Mesodermal cell (in vitro differentiated cells): ENCODE data around the gene MGMT. TPM values are rescaled to one million over a fixed set of nuclear protein-coding genes. Genes with fewer than 3 reads are reported as not detected.
A peak's percentile ranks its signal among the peaks of the same experiment; 100 is the strongest.
"Not testable (repeated sequence)": the region's sequence is repeated elsewhere in the genome, so short reads cannot be mapped to it uniquely, and the experiment has no call there.

Experiments used
- H3K27ac ChIP-seq: 2 replicates; pipeline ENCODE4 v1.7.0; 2013; ENCODE audit warnings: mild to moderate bottlenecking, low read depth, low read length, moderate library complexity; ENCODE audit not compliant: severe bottlenecking
- H3K36me3 ChIP-seq: 2 replicates; pipeline ENCODE4 v1.7.1; 2013; ENCODE audit warnings: mild to moderate bottlenecking, low read length, moderate library complexity; ENCODE audit not compliant: control insufficient read depth, insufficient read depth
- H3K4me1 ChIP-seq: one replicate; pipeline ENCODE4 v1.7.1; 2013; ENCODE audit warnings: mild to moderate bottlenecking, low read length; ENCODE audit not compliant: insufficient read depth, control insufficient read depth, poor library complexity, severe bottlenecking
- H3K4me3 ChIP-seq: 2 replicates; pipeline ENCODE4 v1.7.0; 2013; ENCODE audit warnings: low read length, control low read depth, mild to moderate bottlenecking; ENCODE audit not compliant: insufficient read depth, poor library complexity, severe bottlenecking; ENCODE audit errors: extremely low read depth
- H3K9me3 ChIP-seq: 2 replicates; pipeline ENCODE4 v1.7.1; 2013; ENCODE audit warnings: mild to moderate bottlenecking, low read length, moderate library complexity; ENCODE audit not compliant: control insufficient read depth
- WGBS, 2 experiments: methylation state at CpG; one replicate each; pipeline ENCODE4 v1.1.5; 2013; ENCODE audit warnings: missing lambda C conversion rate in 2 of 2; ENCODE audit not compliant: insufficient coverage in 2 of 2; 5-methylcytosine and 5-hydroxymethylcytosine counted together
- polyA plus RNA-seq, 2 experiments: library from polyadenylated mRNA; stranded (reverse); fragments of 50-300 nt; gene quantifications; one replicate each; pipeline ENCODE4 v1.2.3, GENCODE V29; 2013

MGMT gene
- 14.4 TPM for polyA plus RNA-seq (2013, experiment 1 of 2)
- polyA plus RNA-seq (2013, experiment 2 of 2) = 11.5 TPM

DNA sequence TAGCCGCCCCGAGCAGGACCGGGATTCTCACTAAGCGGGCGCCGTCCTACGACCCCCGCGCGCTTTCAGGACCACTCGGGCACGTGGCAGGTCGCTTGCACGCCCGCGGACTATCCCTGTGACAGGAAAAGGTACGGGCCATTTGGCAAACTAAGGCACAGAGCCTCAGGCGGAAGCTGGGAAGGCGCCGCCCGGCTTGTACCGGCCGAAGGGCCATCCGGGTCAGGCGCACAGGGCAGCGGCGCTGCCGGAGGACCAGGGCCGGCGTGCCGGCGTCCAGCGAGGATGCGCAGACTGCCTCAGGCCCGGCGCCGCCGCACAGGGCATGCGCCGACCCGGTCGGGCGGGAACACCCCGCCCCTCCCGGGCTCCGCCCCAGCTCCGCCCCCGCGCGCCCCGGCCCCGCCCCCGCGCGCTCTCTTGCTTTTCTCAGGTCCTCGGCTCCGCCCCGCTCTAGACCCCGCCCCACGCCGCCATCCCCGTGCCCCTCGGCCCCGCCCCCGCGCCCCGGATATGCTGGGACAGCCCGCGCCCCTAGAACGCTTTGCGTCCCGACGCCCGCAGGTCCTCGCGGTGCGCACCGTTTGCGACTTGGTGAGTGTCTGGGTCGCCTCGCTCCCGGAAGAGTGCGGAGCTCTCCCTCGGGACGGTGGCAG lies at the start of gene MGMT:
TSS of gene MGMT (plus strand) at position 539 of the 656 bp plus-strand sequence.
- no peaks in the 10 kb centered on the region for H3K36me3 ChIP-seq
- H3K9me3 ChIP-seq = no peaks in the 10 kb centered on the region
- H3K4me1 ChIP-seq = no peaks in the 10 kb centered on the region
- H3K27ac ChIP-seq = no peak within 1 kb of the TSS
- peak within 1 kb of the TSS; percentile 54 for H3K4me3 ChIP-seq
- 51% methylated on average over 55 to 65 of the region's 85 CpGs for WGBS, 2 experiments

DNA sequence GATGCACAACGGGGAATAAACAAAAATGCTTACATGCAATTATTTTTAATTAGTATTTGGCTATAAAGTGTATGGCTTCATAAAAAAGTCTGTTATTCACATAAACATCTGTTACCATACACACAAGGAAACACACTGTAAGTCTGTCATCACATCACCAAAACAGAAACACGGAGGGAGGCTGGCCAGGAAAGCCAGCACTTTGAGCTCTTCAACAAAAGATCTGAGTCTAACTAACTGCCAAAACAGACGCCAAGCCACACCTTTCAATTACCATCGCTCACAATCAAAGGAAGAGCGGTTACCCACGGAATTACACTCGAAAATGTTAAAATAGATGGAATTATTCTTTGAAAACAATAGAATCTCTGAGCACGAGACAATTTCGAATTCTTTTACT lies 49.2 kb upstream of the MGMT start:
- H3K4me3 ChIP-seq = no peak overlapping the region
- no peak overlapping the region for H3K27ac ChIP-seq
- H3K4me1 ChIP-seq = peaks cover 15% of the 10 kb centered on the region
- no peaks in the 10 kb centered on the region for H3K9me3 ChIP-seq
- no peaks in the 10 kb centered on the region for H3K36me3 ChIP-seq
- 54 to 59% methylated on average over 3 to 4 of the region's 9 CpGs for WGBS, 2 experiments

DNA sequence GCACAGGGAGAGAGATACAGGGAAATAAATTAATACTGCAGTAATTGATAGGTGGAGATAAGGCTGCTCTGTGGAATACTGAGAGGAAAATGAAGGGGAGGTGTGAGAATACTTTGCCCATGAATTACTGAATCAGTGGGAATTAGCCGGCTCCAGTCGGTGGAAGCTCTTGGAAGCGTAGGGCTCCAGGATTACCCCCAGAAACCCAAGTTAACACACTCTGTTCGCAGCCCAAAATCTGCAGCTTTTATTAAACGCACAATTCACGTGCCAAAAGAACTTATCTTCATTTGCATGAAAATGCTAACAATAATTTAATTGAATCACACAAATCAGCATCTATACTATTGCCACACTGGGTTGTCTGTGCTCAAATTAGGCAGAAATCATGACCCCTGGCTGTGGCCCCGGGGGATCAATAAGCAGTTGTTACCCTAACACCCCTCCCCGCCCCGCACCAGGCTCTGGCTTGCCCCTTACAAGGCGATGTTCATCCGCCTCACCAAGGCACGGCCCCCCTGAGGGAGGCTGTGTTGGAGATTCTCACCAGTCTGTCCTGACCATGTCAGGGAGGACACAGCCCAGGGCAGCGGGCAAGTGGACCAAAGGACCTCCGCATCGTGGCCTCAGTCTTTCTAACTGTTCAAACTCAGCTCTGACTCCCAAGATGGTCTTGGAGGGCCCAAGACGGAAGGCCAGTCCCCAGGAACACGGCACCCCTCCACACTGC lies 48.4 kb upstream of the MGMT start:
- no peaks in the 10 kb centered on the region for H3K9me3 ChIP-seq
- 90 to 95% methylated on average over 13 to 17 of the region's 17 CpGs for WGBS, 2 experiments
- H3K36me3 ChIP-seq = no peaks in the 10 kb centered on the region
- peaks cover 15% of the 10 kb centered on the region for H3K4me1 ChIP-seq
- H3K4me3 ChIP-seq = no peak overlapping the region
- no peak overlapping the region for H3K27ac ChIP-seq

DNA sequence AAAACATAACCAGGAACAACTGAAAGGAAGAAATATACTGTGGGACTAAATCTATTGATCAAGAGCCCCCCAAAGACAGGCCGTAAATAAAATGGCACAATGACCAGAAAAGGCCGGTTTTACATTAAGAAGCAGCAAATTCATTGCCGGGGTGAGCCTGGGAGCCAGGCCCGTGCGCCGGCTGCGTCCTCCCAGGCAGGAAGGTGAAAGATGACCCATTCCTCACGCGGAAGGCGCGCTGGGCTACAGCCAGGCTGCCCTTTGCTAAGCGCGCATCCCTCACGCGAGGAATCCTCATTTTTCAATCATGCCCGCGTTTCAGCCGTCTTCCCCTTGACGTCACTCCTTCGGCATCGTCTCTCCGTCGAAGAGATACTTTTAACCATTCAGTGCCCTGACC lies 47.6 kb upstream of the MGMT start:
- Histone ChIP-seq H3K27ac (no peak overlapping the region), H3K4me1 (peaks cover 15% of the 10 kb centered on the region)
- 94 to 96% methylated on average over 21 to 23 of the region's 23 CpGs for WGBS, 2 experiments

DNA sequence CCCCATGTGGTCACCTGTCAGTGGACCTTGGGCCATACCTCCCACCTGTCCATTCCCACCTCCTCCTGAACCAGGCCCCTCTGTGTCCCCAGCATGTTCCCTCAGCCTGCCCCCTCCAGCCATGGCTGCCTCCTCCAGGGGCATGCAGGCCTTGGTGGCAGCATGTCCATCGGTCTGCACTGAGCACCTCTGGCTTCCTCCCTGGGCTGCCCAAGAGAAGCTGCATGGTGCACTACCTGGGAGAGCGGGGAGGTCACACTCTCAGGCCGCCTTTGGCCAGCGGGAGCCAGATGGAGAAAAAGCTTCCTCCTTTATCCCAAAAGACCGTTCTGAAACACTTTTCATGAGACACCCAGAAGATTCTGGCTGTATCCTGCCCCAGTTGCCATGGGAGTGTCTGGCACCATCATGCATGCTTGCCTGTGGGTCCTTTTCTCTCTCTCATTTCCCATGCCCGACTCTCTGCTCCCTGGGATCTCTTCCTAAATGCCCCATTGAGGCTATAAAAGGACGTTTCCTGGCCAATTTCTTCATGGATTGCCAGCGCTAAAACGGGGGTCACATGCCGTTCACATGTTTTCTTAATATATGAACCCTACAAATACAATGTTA lies 45.5 kb upstream of the MGMT start:
- Histone ChIP-seq H3K4me1 (peaks cover 15% of the 10 kb centered on the region), H3K4me3 (no peak overlapping the region), H3K9me3 (no peaks in the 10 kb centered on the region), H3K36me3 (no peaks in the 10 kb centered on the region), H3K27ac (no peak overlapping the region)
- WGBS, 2 experiments = 94% methylated on average over 8 to 10 of the region's 10 CpGs

More for the DNA sequence above, 47.6 kb upstream of the MGMT start:
- Histone ChIP-seq H3K36me3 (no peaks in the 10 kb centered on the region), H3K4me3 (no peak overlapping the region), H3K9me3 (no peaks in the 10 kb centered on the region)

DNA sequence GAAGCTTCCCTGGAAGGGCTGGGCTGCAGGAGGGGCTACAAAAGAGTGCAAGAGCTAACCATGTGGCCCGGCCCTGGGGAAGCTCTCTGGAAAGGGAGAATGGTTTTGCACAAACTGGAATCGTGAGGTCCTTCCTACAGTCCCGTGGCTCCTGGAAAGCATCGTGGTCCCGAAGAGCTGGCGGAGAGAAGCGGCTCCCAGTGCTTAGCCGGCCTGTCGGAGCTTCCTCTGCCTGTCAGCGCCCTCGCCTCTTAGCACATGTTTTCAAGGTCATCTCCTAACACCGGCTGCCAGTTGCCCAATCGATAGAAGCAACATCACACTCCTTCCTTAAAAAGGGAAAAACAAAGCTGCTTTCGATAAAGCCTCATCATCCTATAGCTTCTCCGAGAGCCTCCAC lies 42.1 kb upstream of the MGMT start:
- Histone ChIP-seq H3K27ac (no peak overlapping the region), H3K9me3 (no peaks in the 10 kb centered on the region)
- WGBS, 2 experiments = 87 to 91% methylated on average over 13 to 15 of the region's 15 CpGs

DNA sequence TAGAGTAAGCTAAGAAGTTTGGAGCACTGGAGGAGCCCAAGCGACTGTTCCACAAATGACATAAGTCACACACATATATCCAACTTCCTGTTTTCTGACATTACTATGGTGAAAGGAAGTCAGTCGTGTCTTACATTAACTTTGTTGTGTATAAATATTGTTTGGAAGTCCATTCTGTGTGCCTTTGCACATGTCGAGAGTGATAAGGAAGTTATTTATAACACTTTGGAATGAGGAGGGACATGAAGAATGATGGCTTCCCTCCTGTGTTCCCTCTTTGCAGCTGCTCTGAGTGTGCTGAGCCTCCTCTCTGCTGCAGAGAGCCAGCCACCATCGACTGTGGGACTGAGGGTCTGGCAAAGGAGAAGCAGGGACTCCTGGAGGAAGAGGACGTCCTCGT lies 40.4 kb upstream of the MGMT start:
- 80 to 93% methylated on average over 1 to 4 of the region's 6 CpGs for WGBS, 2 experiments

More for the DNA sequence above, 42.1 kb upstream of the MGMT start:
- H3K4me1 ChIP-seq = no peaks in the 10 kb centered on the region
- no peak overlapping the region for H3K4me3 ChIP-seq
- H3K36me3 ChIP-seq = no peaks in the 10 kb centered on the region

DNA sequence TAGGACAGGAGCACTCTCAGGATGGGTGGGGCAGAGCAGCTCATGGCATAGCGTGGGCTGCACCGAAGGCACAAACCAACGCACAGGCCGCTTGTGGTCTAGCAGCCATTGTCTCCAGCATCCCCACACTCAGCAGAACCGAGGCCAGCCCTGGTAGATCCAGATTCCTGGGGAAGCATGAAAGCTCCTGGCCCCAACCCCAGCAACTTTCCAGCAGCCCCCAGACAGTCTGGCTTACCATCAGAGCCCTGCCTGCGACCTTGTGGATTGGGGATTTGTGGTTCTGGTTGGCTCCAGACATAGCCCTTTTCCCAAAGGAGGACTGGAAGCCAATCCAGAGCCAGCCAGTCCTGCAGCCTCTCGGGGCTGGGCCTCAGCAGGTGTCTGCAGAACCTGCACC lies 33.8 kb upstream of the MGMT start:
- H3K36me3 ChIP-seq = no peaks in the 10 kb centered on the region
- H3K9me3 ChIP-seq = peaks cover 11% of the 10 kb centered on the region
- no peak overlapping the region for H3K4me3 ChIP-seq
- WGBS, 2 experiments = 87 to 98% methylated on average over 5 of the region's 7 CpGs
- H3K4me1 ChIP-seq = no peaks in the 10 kb centered on the region
- H3K27ac ChIP-seq = no peak overlapping the region

More for the DNA sequence above, 40.4 kb upstream of the MGMT start:
- Histone ChIP-seq H3K4me1 (no peaks in the 10 kb centered on the region), H3K36me3 (no peaks in the 10 kb centered on the region), H3K27ac (no peak overlapping the region), H3K9me3 (no peaks in the 10 kb centered on the region), H3K4me3 (no peak overlapping the region)

DNA sequence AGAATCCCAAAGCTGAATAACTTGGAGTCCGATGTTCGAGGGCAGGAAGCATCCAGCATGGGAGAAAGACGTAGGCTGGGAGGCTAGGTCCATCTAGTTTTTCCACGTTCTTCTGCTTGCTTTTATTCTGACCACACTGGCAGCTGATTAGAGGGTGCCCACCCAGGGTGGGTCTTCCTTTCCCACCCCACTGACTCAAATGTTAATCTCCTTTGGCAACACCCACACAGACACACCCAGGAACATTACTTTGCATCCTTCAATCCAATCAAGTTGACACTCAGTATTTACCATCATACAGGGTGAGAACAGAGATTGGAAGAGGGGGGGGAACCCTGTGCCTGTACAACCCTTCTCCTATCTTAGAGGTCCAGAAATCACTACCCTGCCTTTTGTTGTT lies 31.3 kb upstream of the MGMT start:
- 85 to 94% methylated on average over 4 of the region's 4 CpGs for WGBS, 2 experiments
- not testable (repeated sequence) for H3K4me1 ChIP-seq, H3K4me3 ChIP-seq, H3K27ac ChIP-seq, H3K36me3 ChIP-seq
- H3K9me3 ChIP-seq = peaks cover 11% of the 10 kb centered on the region

DNA sequence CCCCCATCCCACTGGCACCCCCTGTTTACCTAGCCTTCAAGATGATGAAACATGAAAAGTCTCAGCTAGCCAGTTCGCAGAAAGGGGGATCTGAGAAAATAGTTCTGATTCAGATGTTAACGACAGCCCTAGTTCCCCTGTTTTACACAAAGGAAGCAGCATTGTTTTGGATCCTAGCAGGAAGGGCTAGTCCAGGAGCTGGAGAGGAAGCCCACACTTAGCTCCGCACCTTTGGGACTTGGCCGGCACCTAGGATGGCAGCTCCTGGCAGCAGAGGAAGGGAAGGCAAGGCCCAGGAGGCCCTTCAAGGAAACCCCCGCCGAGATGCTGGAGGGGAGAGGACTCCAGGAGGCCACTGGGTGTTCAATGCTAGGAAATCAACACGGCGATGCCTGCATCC lies 29.0 kb upstream of the MGMT start:
- Histone ChIP-seq H3K27ac (no peak overlapping the region), H3K4me3 (no peak overlapping the region), H3K9me3 (peaks cover 11% of the 10 kb centered on the region), H3K4me1 (no peaks in the 10 kb centered on the region), H3K36me3 (no peaks in the 10 kb centered on the region)
- WGBS, 2 experiments = 76 to 86% methylated on average over 6 to 7 of the region's 8 CpGs
